22Rv1 (cell line): ENCODE results near the gene OR2M3.

ENCODE experiments used
- CTCF ChIP-seq: fragments of 450-650 bp; IDR thresholded peaks from 2 replicates; pipeline ENCODE4 v1.5.1; 2017; ENCODE audit warnings: mild to moderate bottlenecking
- ZFX ChIP-seq: fragments of 450-650 bp; IDR thresholded peaks from 2 replicates; pipeline ENCODE4 v1.6.1; 2017; ENCODE audit warnings: antibody characterized with exemption, borderline replicate concordance

- TF ChIP-seq CTCF (no peak), ZFX (no peak)
These were observed 41.1 kb upstream of the OR2M3 start for GRCh38 chr1:248155927-248156326.
